GM06990 (cell line): ENCODE results near the gene ERRFI1.

ENCODE experiments used
- DNase-seq: peaks from one replicate; pipeline ENCODE4 v3.0.0-alpha.2; 2011; ENCODE audit not compliant: insufficient read length; ENCODE audit errors: extremely low read depth
- H3K27me3 ChIP-seq: replicated peaks from 2 replicates; pipeline ENCODE4 v1.6.0; 2011; ENCODE audit warnings: low read length; ENCODE audit not compliant: control insufficient read depth, insufficient read depth
- H3K36me3 ChIP-seq: 2 replicates; pipeline ENCODE4 v1.5.1; 2011; ENCODE audit warnings: low read length; ENCODE audit not compliant: control insufficient read depth, insufficient read depth
- H3K4me3 ChIP-seq: replicated peaks from 2 replicates; pipeline ENCODE4 v1.5.1; 2011; ENCODE audit warnings: low read depth, mild to moderate bottlenecking, control low read depth, low read length
- CTCF ChIP-seq: IDR thresholded peaks from 2 replicates; pipeline ENCODE4 v1.5.1; 2011; ENCODE audit warnings: low read length, control low read depth, mild to moderate bottlenecking, inconsistent platforms; ENCODE audit not compliant: insufficient read depth, poor library complexity, severe bottlenecking

The ERRFI1 gene

GRCh38 chr1:8047686-8048445 lies 21.8 kb upstream of the ERRFI1 start:
- Histone ChIP-seq H3K36me3 (no peaks in the 10 kb centered on the region), H3K27me3 (no peaks in the 10 kb centered on the region), H3K4me3 (no peak overlapping the region)
- TF ChIP-seq CTCF: no peak
- no peak for DNase-seq

- Histone ChIP-seq H3K4me3 (no peak overlapping the region), H3K27me3 (no peaks in the 10 kb centered on the region), H3K36me3 (no peaks in the 10 kb centered on the region)
- no peak for TF ChIP-seq CTCF
- no peak for DNase-seq
Measured at GRCh38 chr1:8047112-8047511, 21.0 kb upstream of the ERRFI1 start.

- DNase-seq: no peak
- H3K4me3 ChIP-seq: no peak overlapping the region
- no peaks in the 10 kb centered on the region for H3K36me3 ChIP-seq
- no peaks in the 10 kb centered on the region for H3K27me3 ChIP-seq
- no peak for TF ChIP-seq CTCF
Measured at GRCh38 chr1:8046391-8046790, 20.3 kb upstream of the ERRFI1 start.

- no peak for DNase-seq
- H3K36me3 ChIP-seq: no peaks in the 10 kb centered on the region
- H3K4me3 ChIP-seq: no peak overlapping the region
- H3K27me3 ChIP-seq: no peaks in the 10 kb centered on the region
- TF ChIP-seq CTCF: no peak
Measured at GRCh38 chr1:8043621-8044020, 17.5 kb upstream of the ERRFI1 start.

- TF ChIP-seq CTCF: no peak
- H3K4me3 ChIP-seq: no peak overlapping the region
- H3K27me3 ChIP-seq: no peaks in the 10 kb centered on the region
- no peaks in the 10 kb centered on the region for H3K36me3 ChIP-seq
- DNase-seq: no peak
Measured at GRCh38 chr1:8042134-8042533, 16.0 kb upstream of the ERRFI1 start.

- Histone ChIP-seq H3K36me3 (no peaks in the 10 kb centered on the region), H3K4me3 (no peak overlapping the region), H3K27me3 (no peaks in the 10 kb centered on the region)
- no peak for DNase-seq
- TF ChIP-seq CTCF: no peak
Measured at GRCh38 chr1:8040586-8040985, 14.5 kb upstream of the ERRFI1 start.
